ENCODE measurements around the gene RUFY1. TPM values are rescaled to one million over a fixed set of nuclear protein-coding genes. Genes with fewer than 3 reads are reported as not detected.
"Not testable (repeated sequence)": the region's sequence is repeated elsewhere in the genome, so short reads cannot be mapped to it uniquely, and the experiment has no call there.

The RUFY1 gene
- total RNA-seq, 2 experiments from 2014 or later: 50.5 to 53.4 TPM

- H3K27ac Mint-ChIP-seq: peak overlapping the region; percentile 99
- ChIA-PET POLR2A (no interaction called here), CTCF (interaction anchor here (1.2 to 1.6 kb wide), 6 partner anchors 9 to 35 kb away, joined by 3 to 5 read pairs (median 4); no protein-coding TSS in a partner anchor)
- no peaks in the 10 kb centered on the region for H3K9me3 Mint-ChIP-seq
- peaks cover 52% of the 10 kb centered on the region for H3K4me1 Mint-ChIP-seq
- H3K36me3 Mint-ChIP-seq (ENCODE audit: low read depth): peaks cover 60% of the 10 kb centered on the region
- H3K4me3 Mint-ChIP-seq: peak overlapping the region; percentile 88
- no peak for DNase-seq
- no peaks in the 10 kb centered on the region for H3K27me3 Mint-ChIP-seq
Observed at GRCh38 chr5:179621551-179622214, 71.3 kb downstream of the RUFY1 start.

- DNase-seq: peak; percentile 99
- Mint-ChIP-seq H3K4me1 (peaks cover 36% of the 10 kb centered on the region), H3K27ac (peak within 1 kb of the TSS; percentile 99), H3K27me3 (no peaks in the 10 kb centered on the region), H3K4me3 (peak within 1 kb of the TSS; percentile 88), H3K9me3 (no peaks in the 10 kb centered on the region), H3K36me3 (ENCODE audit: low read depth) (peaks cover 45% of the 10 kb centered on the region)
- ChIA-PET POLR2A (interaction anchor here (0.5 to 1.2 kb wide), 14 partner anchors 8 to 1293 kb away, joined by 3 to 6 read pairs (median 3); partner anchors contain the start of gene MAML1), CTCF (interaction anchor here (0.6 to 1.6 kb wide), 17 partner anchors 10 to 132 kb away, joined by 3 to 8 read pairs (median 3); partner anchors contain the start of genes MAML1 and RUFY1)
Observed at GRCh38 chr5:179623003-179623905, 72.9 kb downstream of the RUFY1 start, which contains the start of gene HNRNPH1. HNRNPH1 (minus strand) TSS chr5:179623671; CDS start chr5:179623133, 538 bp downstream.

GRCh38 chr5:179623906-179624741 is 73.8 kb downstream of the RUFY1 start:
- POLR2A ChIA-PET: interaction anchor here (0.5 to 1.2 kb wide), 13 partner anchors 9 to 1293 kb away, joined by 3 to 6 read pairs (median 3); partner anchors contain the start of gene MAML1
- peaks cover 39% of the 10 kb centered on the region for H3K36me3 Mint-ChIP-seq (ENCODE audit: low read depth)
- peaks cover 33% of the 10 kb centered on the region for H3K4me1 Mint-ChIP-seq
- H3K27me3 Mint-ChIP-seq: no peaks in the 10 kb centered on the region
- CTCF ChIA-PET: interaction anchor here (0.6 to 1.6 kb wide), 16 partner anchors 9 to 131 kb away, joined by 3 to 8 read pairs (median 4); partner anchors contain the start of genes MAML1 and RUFY1
- H3K4me3 Mint-ChIP-seq: peak overlapping the region; percentile 88
- DNase-seq: peak; percentile 41
- H3K27ac Mint-ChIP-seq: peak overlapping the region; percentile 99
- H3K9me3 Mint-ChIP-seq: no peaks in the 10 kb centered on the region

GRCh38 chr5:179624841-179625271 is 74.5 kb downstream of the RUFY1 start:
- POLR2A ChIA-PET: no interaction called here
- Mint-ChIP-seq H3K9me3 (no peaks in the 10 kb centered on the region), H3K27me3 (no peaks in the 10 kb centered on the region), H3K4me3 (peak overlapping the region; percentile 88), H3K4me1 (peaks cover 29% of the 10 kb centered on the region), H3K36me3 (ENCODE audit: low read depth) (peaks cover 34% of the 10 kb centered on the region), H3K27ac (peak overlapping the region; percentile 99)
- DNase-seq: no peak
- CTCF ChIA-PET: interaction anchor here (0.6 to 1.6 kb wide), 5 partner anchors 8 to 131 kb away, joined by 3 to 4 read pairs (median 3); no protein-coding TSS in a partner anchor

- DNase-seq; POLR2A ChIA-PET; H3K36me3 Mint-ChIP-seq (ENCODE audit: low read depth); H3K27ac Mint-ChIP-seq; H3K27me3 Mint-ChIP-seq; H3K4me1 Mint-ChIP-seq; H3K9me3 Mint-ChIP-seq: not testable (repeated sequence)
- CTCF ChIA-PET: interaction anchor here (0.6 to 0.7 kb wide), 2 partner anchors 9 to 10 kb away, joined by 3 read pairs; no protein-coding TSS in a partner anchor
- peak overlapping the region; percentile 64 for H3K4me3 Mint-ChIP-seq
Observed at GRCh38 chr5:179633501-179634369, 83.4 kb downstream of the RUFY1 start.

- H3K4me3 Mint-ChIP-seq; H3K36me3 Mint-ChIP-seq (ENCODE audit: low read depth); CTCF ChIA-PET; H3K4me1 Mint-ChIP-seq; POLR2A ChIA-PET; H3K27ac Mint-ChIP-seq; H3K27me3 Mint-ChIP-seq; H3K9me3 Mint-ChIP-seq: not testable (repeated sequence)
- DNase-seq: peak; percentile 21
Observed at GRCh38 chr5:179634370-179635172, 84.2 kb downstream of the RUFY1 start.

- H3K36me3 Mint-ChIP-seq (ENCODE audit: low read depth); H3K9me3 Mint-ChIP-seq; H3K4me1 Mint-ChIP-seq; POLR2A ChIA-PET; H3K27me3 Mint-ChIP-seq; DNase-seq; H3K4me3 Mint-ChIP-seq; H3K27ac Mint-ChIP-seq: not testable (repeated sequence)
- CTCF ChIA-PET: interaction anchor here (0.7 to 1.4 kb wide), 2 partner anchors 16 to 29 kb away, joined by 4 read pairs; partner anchors contain the start of gene HNRNPH1
Observed at GRCh38 chr5:179639296-179639695, 88.9 kb downstream of the RUFY1 start.

- H3K27me3 Mint-ChIP-seq; CTCF ChIA-PET; H3K4me1 Mint-ChIP-seq; H3K36me3 Mint-ChIP-seq (ENCODE audit: low read depth); H3K27ac Mint-ChIP-seq; H3K9me3 Mint-ChIP-seq; POLR2A ChIA-PET; H3K4me3 Mint-ChIP-seq; DNase-seq: not testable (repeated sequence)
Observed at GRCh38 chr5:179641745-179642144, 91.4 kb downstream of the RUFY1 start.

- H3K36me3 Mint-ChIP-seq (ENCODE audit: low read depth); H3K27ac Mint-ChIP-seq; H3K9me3 Mint-ChIP-seq; H3K4me3 Mint-ChIP-seq; H3K4me1 Mint-ChIP-seq; DNase-seq; H3K27me3 Mint-ChIP-seq; POLR2A ChIA-PET; CTCF ChIA-PET: not testable (repeated sequence)
Observed at GRCh38 chr5:179642626-179643025, 92.3 kb downstream of the RUFY1 start.

- H3K4me1 Mint-ChIP-seq; H3K4me3 Mint-ChIP-seq; H3K27ac Mint-ChIP-seq; H3K36me3 Mint-ChIP-seq (ENCODE audit: low read depth); DNase-seq; H3K27me3 Mint-ChIP-seq; CTCF ChIA-PET; H3K9me3 Mint-ChIP-seq; POLR2A ChIA-PET: not testable (repeated sequence)
Observed at GRCh38 chr5:179643141-179643920, 93.0 kb downstream of the RUFY1 start.

Data from activated CD4-positive, alpha-beta T cell treated with anti-CD3 and anti-CD28 coated beads, Interleukin-2, amount 10 ng/mL, durations not matched to agents 7 days and 5 days (primary cell).